ENCODE measurements around the gene MED13L. TPM values are rescaled to one million over a fixed set of nuclear protein-coding genes. Genes with fewer than 3 reads are reported as not detected.

Gene MED13L
- total RNA-seq, 1 experiment from 2014 or later = 94.1 TPM

DNA sequence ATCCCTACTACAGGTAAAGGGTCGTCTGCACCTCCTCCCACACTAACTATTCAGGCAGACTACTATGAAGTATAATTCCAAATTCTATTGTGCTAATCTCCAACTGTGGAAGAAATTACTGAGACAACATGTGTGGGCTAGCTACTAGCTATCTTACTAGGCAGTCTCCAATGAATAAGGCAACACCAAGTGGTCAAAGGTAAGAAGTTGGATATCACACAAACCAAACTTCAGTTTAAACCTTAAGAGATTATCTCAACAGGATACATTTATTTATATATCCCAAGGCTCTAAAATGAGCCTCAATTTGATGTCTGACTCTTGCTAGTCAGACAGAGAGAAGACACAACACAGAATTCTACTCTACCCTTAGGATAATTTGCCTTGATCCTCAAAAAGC, 14.1 kb downstream of the MED13L start:
- CTCF ChIA-PET = interaction anchor here (0.6 kb wide), 1 partner anchor 618 kb away, joined by 10 read pairs; the partner anchor contains the start of gene HRK
- H3K36me3 ChIP-seq (ENCODE audit: insufficient read depth, low read length, poor library complexity, severe bottlenecking) = no peaks in the 10 kb centered on the region
- TF ChIP-seq EZH2 (IDR thresholded peaks at IDR 0.05; ENCODE audit: borderline replicate concordance, low read depth, low read length, poor library complexity, severe bottlenecking) (no peak), CTCF (conservative IDR thresholded peaks at IDR 0.05; ENCODE audit: low read depth, low read length) (no peak)
- no peak overlapping the region for H3K27ac ChIP-seq (ENCODE audit: low read depth, low read length, poor library complexity, severe bottlenecking)
- H3K27me3 ChIP-seq (replicated peaks; ENCODE audit: insufficient read depth, low read depth, low read length, poor library complexity) = no peaks in the 10 kb centered on the region
- peaks cover 59% of the 10 kb centered on the region for H3K4me1 ChIP-seq (ENCODE audit: insufficient read depth, low read length, poor library complexity, severe bottlenecking)
- intact Hi-C loops (cut with micrococcal nuclease; ENCODE audit: unreplicated experiment) = no loop called here
- POLR2A ChIA-PET (ENCODE audit: low non-redundant PET) = no interaction called here
- BruUV-seq (replicated peaks) = no TSS peak
- DNase-seq (ENCODE audit: low spot score) = no peak
- no peak overlapping the region for H3K4me3 ChIP-seq (ENCODE audit: low read depth, low read length, poor library complexity, severe bottlenecking)
- H3K9me3 ChIP-seq (ENCODE audit: low read depth, low read length, poor library complexity, severe bottlenecking) = no peaks in the 10 kb centered on the region

GRCh38 chr12:116262741-116263140, 14.8 kb downstream of the MED13L start:
- Histone ChIP-seq H3K4me1 (ENCODE audit: insufficient read depth, low read length, poor library complexity, severe bottlenecking) (peaks cover 60% of the 10 kb centered on the region), H3K4me3 (ENCODE audit: low read depth, low read length, poor library complexity, severe bottlenecking) (no peak overlapping the region), H3K36me3 (ENCODE audit: insufficient read depth, low read length, poor library complexity, severe bottlenecking) (no peaks in the 10 kb centered on the region), H3K27ac (ENCODE audit: low read depth, low read length, poor library complexity, severe bottlenecking) (no peak overlapping the region), H3K27me3 (replicated peaks; ENCODE audit: insufficient read depth, low read depth, low read length, poor library complexity) (no peaks in the 10 kb centered on the region), H3K9me3 (ENCODE audit: low read depth, low read length, poor library complexity, severe bottlenecking) (no peaks in the 10 kb centered on the region)
- POLR2A ChIA-PET (ENCODE audit: low non-redundant PET) = no interaction called here
- intact Hi-C loops (cut with micrococcal nuclease; ENCODE audit: unreplicated experiment) = no loop called here
- DNase-seq (ENCODE audit: low spot score) = no peak
- TF ChIP-seq EZH2 (IDR thresholded peaks at IDR 0.05; ENCODE audit: borderline replicate concordance, low read depth, low read length, poor library complexity, severe bottlenecking) (no peak), CTCF (conservative IDR thresholded peaks at IDR 0.05; ENCODE audit: low read depth, low read length) (no peak)
- BruUV-seq (replicated peaks) = no TSS peak
- CTCF ChIA-PET = interaction anchor here (0.6 kb wide), 1 partner anchor 619 kb away, joined by 10 read pairs; the partner anchor contains the start of gene HRK

DNA sequence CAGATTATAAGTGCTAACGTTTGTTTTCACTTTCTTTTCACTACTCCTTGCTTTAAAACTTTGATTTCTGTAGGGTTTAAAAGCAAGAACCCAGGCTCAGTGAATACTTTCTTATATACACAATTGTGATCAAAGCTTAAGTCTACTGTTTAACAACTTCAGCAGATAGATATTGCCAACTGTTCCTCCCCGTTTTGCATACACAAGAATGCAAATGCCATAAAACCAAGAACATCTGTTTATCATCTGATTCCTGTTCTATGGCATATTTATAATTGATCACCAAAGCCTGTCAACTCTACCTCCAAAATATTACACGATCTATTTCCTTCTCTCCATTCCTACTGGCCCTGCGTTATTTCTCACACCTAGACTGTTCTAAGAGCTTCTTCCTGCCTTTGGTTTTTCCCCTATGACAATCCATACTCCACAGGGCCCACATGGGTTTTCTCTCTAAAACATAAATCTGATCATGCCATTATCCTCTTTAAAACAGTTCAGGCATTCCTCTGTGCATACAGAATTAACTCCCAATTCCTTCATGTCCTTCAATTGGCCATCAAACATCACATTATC, 15.9 kb downstream of the MED13L start:
- BruUV-seq (replicated peaks) = no TSS peak
- ChIA-PET CTCF (no interaction called here), POLR2A (ENCODE audit: low non-redundant PET) (no interaction called here)
- DNase-seq (ENCODE audit: low spot score) = no peak
- Histone ChIP-seq H3K4me1 (ENCODE audit: insufficient read depth, low read length, poor library complexity, severe bottlenecking) (peaks cover 60% of the 10 kb centered on the region), H3K27me3 (replicated peaks; ENCODE audit: insufficient read depth, low read depth, low read length, poor library complexity) (no peaks in the 10 kb centered on the region), H3K4me3 (ENCODE audit: low read depth, low read length, poor library complexity, severe bottlenecking) (no peak overlapping the region), H3K27ac (ENCODE audit: low read depth, low read length, poor library complexity, severe bottlenecking) (no peak overlapping the region), H3K9me3 (ENCODE audit: low read depth, low read length, poor library complexity, severe bottlenecking) (no peaks in the 10 kb centered on the region), H3K36me3 (ENCODE audit: insufficient read depth, low read length, poor library complexity, severe bottlenecking) (no peaks in the 10 kb centered on the region)
- TF ChIP-seq EZH2 (IDR thresholded peaks at IDR 0.05; ENCODE audit: borderline replicate concordance, low read depth, low read length, poor library complexity, severe bottlenecking) = no peak
- TF ChIP-seq CTCF (conservative IDR thresholded peaks at IDR 0.05; ENCODE audit: low read depth, low read length) = no peak
- intact Hi-C loops (cut with micrococcal nuclease; ENCODE audit: unreplicated experiment) = no loop called here

Data from A673 (cell line).